Measurements from ENCODE around the gene RGR.

DNA sequence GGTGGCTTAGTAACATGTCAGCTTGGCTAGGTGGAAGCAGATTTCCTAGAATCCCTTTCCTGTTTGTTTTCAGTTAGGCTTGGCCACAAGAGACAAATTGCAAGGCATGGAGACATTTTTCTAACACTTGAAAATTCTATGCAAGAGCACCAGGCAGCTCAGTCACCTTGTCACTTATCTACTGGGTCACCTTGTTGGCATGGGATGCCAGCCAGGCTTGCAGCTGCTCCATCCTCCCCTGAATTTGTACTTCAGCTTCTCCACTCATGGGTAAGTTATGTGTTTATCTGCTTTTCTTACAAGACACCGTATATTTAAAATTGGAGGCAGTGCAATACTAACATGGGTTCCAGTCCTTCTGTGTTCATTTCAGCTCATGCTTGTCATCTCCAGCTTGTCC lies 43.3 kb downstream of the RGR start:
- TF ChIP-seq, protein P1, sequence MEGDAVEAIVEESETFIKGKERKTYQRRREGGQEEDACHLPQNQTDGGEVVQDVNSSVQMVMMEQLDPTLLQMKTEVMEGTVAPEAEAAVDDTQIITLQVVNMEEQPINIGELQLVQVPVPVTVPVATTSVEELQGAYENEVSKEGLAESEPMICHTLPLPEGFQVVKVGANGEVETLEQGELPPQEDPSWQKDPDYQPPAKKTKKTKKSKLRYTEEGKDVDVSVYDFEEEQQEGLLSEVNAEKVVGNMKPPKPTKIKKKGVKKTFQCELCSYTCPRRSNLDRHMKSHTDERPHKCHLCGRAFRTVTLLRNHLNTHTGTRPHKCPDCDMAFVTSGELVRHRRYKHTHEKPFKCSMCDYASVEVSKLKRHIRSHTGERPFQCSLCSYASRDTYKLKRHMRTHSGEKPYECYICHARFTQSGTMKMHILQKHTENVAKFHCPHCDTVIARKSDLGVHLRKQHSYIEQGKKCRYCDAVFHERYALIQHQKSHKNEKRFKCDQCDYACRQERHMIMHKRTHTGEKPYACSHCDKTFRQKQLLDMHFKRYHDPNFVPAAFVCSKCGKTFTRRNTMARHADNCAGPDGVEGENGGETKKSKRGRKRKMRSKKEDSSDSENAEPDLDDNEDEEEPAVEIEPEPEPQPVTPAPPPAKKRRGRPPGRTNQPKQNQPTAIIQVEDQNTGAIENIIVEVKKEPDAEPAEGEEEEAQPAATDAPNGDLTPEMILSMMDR (IDR thresholded peaks at IDR 0.05): no peak
- no peak for TF ChIP-seq POLR2A (IDR thresholded peaks at IDR 0.05)
